GM12874 (cell line): ENCODE results near the gene FAAP100.

Experiments used
- TF ChIP-seq, protein P1 (sequence below): IDR thresholded peaks from 2 replicates; pipeline ENCODE4 v1.5.1; 2011; ENCODE audit warnings: low read depth, mild to moderate bottlenecking, control low read depth, low read length, moderate library complexity; ENCODE audit not compliant: insufficient read depth

The FAAP100 gene

DNA sequence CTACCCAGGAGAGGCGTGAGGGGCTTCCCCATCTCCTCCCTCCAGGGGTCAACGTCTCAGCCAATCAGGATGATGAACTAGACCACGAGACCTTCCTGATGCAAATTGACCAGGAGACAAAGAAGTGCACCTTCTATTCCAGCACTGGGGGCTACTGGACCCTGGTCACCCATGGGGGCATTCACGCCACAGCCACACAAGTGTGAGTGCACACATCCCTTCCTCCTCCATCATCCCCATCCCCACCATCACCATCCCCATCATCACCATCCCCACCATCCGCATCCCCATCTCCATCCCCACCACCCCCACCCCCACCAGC lies 17.2 kb downstream of the FAAP100 start:
- TF ChIP-seq, protein P1, sequence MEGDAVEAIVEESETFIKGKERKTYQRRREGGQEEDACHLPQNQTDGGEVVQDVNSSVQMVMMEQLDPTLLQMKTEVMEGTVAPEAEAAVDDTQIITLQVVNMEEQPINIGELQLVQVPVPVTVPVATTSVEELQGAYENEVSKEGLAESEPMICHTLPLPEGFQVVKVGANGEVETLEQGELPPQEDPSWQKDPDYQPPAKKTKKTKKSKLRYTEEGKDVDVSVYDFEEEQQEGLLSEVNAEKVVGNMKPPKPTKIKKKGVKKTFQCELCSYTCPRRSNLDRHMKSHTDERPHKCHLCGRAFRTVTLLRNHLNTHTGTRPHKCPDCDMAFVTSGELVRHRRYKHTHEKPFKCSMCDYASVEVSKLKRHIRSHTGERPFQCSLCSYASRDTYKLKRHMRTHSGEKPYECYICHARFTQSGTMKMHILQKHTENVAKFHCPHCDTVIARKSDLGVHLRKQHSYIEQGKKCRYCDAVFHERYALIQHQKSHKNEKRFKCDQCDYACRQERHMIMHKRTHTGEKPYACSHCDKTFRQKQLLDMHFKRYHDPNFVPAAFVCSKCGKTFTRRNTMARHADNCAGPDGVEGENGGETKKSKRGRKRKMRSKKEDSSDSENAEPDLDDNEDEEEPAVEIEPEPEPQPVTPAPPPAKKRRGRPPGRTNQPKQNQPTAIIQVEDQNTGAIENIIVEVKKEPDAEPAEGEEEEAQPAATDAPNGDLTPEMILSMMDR: no peak

DNA sequence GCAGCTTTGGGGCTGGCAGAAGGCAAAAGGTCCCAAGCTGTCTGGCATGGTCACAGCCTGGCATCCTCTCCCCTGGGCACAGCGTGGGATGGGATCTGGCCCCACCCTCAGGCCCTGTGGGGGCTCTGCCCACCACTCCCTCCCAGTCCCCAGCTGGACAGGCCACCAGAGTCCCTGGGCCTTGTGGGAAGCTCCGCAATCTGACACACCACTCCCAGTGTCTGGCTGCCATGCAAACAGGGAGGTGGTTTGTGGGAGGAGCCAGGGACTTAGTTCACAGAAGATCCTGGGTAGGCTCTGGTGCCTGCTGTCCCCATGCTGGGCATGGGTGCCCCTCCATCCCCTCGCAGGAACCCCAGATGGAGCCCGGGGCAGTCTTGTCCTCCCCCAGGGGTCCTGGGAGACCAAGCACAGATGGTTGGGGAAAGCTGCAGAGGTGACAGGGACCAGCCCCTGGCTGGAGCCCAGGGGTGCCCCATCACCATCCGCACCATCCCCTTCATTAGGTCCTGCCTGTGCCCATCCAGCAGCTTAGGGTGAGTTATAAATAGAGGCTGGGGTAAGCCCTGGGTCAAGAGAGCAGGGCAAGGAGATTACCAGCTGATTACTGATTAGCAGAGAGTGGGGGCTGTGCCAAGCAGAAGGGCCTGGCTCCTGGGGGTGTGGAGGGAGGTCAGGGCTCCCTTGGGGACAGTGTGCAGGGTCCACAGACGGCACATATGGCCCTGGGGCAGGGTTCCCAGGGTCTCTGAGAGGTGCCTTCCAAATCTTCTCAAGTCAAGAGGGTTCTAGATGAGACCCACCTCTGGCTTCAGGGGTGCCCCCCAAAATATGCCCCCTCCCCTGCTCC lies 17.8 kb downstream of the FAAP100 start:
- TF ChIP-seq, protein P1: no peak

DNA sequence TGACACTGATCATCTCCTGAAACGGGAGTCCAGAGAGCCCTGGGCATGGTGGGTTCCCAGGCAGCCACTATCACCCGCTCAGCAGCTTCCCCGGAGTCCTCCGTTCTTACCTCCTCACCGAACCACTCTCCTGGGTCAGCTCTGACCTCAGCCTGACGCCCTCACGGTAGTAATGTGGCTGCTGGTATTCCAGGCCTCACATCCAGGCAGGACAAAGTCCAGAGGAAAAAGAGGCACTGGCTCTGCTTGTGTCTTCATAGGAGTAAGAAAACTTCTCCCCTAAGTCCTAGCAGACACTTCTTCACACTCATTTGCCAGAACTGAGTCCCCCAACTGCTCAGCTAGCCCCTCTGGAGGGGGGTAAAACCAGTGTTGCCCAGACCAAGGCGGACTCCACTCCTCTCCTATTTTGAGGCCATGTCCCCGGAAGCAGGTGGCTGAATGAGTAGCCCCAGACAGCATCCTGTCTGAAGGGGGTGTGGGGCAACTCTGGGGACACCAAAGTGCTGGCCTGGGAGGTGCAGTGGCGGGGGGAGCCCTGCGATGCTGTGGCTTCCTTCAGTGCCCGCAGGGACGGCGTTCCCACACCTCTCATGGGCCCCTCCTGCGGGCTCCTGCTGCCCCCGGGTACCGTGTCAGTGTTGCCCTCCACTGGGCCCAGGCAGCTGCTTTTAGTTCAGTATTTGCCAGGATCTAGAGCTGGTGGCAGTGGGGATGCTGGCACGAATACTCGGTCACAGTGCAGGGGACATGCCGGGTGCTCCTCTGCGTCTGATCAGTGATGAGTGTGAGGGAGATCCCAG lies 18.6 kb downstream of the FAAP100 start:
- TF ChIP-seq, protein P1: no peak

DNA sequence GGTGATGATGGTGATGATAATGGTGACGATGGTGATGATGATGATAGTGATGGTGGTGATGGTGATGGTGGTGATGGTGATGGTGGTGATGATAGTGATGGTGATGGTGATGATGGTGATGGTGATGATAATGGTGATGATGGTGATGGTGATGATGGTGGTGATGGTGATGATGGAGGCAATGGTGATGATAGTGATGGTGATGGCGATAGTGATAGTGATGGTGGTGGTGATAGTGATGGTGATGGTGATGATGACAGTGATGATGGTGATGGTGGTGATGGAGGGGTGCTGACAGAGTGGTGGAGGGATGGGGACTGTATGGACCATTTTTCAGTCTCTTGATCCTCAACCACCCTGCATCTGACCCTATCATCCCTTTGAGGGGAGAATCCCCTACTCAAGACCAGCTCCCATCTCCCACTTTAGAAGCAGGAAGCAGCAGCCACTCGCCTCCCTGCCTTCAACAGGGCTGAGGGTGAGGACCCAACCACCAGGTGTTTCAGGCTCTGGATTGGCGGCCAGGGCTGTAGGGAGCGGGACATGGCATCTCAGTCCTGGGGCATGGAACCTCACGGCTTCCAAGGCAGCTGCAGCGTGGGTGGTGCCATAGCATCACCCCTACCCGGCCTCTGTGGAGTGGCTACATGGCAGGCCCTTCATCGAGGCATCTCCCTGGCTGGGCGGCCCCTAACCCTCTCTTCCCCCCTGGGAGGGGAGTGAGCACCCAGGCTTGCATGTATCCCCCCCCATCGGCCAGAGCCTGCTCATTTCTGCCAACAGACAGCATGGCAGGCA lies 19.5 kb downstream of the FAAP100 start:
- TF ChIP-seq, protein P1: no peak

DNA sequence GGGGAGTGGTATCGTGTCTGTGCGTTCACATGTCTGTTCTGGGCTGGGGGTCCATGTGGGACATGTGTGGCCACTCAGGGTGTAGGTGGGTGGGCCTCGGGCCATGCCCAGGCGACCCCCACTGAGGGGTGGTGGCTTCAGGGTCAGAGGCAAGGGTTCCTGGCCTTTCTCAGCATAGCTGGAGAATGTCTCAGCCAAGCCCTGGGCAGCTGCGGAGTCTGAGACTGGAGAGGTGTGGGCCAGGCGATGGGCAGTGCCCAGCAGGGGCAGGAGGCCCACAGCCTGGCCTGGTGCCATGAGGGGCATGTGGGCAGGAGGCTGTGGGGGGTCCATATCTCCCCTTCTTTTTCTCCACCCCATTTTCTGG lies 22.7 kb downstream of the FAAP100 start:
- TF ChIP-seq, protein P1: no peak

DNA sequence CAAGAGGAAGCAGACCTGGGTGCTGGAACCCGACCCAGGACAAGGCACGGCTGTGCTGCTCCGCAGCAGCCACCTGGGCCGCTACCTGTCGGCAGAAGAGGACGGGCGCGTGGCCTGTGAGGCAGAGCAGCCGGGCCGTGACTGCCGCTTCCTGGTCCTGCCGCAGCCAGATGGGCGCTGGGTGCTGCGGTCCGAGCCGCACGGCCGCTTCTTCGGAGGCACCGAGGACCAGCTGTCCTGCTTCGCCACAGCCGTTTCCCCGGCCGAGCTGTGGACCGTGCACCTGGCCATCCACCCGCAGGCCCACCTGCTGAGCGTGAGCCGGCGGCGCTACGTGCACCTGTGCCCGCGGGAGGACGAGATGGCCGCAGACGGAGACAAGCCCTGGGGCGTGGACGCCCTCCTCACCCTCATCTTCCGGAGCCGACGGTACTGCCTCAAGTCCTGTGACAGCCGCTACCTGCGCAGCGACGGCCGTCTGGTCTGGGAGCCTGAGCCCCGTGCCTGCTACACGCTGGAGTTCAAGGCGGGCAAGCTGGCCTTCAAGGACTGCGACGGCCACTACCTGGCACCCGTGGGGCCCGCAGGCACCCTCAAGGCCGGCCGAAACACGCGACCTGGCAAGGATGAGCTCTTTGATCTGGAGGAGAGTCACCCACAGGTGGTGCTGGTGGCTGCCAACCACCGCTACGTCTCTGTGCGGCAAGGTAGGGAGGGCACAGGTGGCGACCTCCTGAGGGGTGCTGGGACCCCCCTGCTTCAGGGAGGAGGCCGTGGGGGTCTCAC lies 23.3 kb downstream of the FAAP100 start:
- TF ChIP-seq, protein P1: no peak
